Measurements from ENCODE around the gene DOCK1.
A peak's percentile ranks its signal among the peaks of the same experiment; 100 is the strongest.

DOCK1 gene

GRCh38 chr10:127207081-127207480 is 301.9 kb downstream of the DOCK1 start:
- TF ChIP-seq CTCF (IDR thresholded peaks at IDR 0.05; ENCODE audit: low read depth, low read length) = no peak
- H3K4me3 ChIP-seq (ENCODE audit: low read depth, low read length) = no peak overlapping the region
- in situ Hi-C loops (cut with HindIII; ENCODE audit: low sequenced_read_pairs) = no loop called here
- DNase-seq (ENCODE audit: low read depth, low spot score) = no peak

- no peak for DNase-seq (ENCODE audit: low read depth, low spot score)
- no peak for TF ChIP-seq CTCF (IDR thresholded peaks at IDR 0.05; ENCODE audit: low read depth, low read length)
- in situ Hi-C loops (cut with HindIII; ENCODE audit: low sequenced_read_pairs) = no loop called here
- H3K4me3 ChIP-seq (ENCODE audit: low read depth, low read length) = no peak overlapping the region
Observed at GRCh38 chr10:127210936-127211466, 305.8 kb downstream of the DOCK1 start.

- in situ Hi-C loops (cut with HindIII; ENCODE audit: low sequenced_read_pairs) = no loop called here
- peak; percentile 34 for DNase-seq (ENCODE audit: low read depth, low spot score)
- no peak overlapping the region for H3K4me3 ChIP-seq (ENCODE audit: low read depth, low read length)
- TF ChIP-seq CTCF (IDR thresholded peaks at IDR 0.05; ENCODE audit: low read depth, low read length) = no peak
Observed at GRCh38 chr10:127215866-127216265, 310.6 kb downstream of the DOCK1 start.

GRCh38 chr10:127216274-127216673 is 311.0 kb downstream of the DOCK1 start:
- DNase-seq (ENCODE audit: low read depth, low spot score) = peak; percentile 17
- H3K4me3 ChIP-seq (ENCODE audit: low read depth, low read length) = no peak overlapping the region
- in situ Hi-C loops (cut with HindIII; ENCODE audit: low sequenced_read_pairs) = no loop called here
- no peak for TF ChIP-seq CTCF (IDR thresholded peaks at IDR 0.05; ENCODE audit: low read depth, low read length)

- in situ Hi-C loops (cut with HindIII; ENCODE audit: low sequenced_read_pairs) = no loop called here
- TF ChIP-seq CTCF (IDR thresholded peaks at IDR 0.05; ENCODE audit: low read depth, low read length) = no peak
- H3K4me3 ChIP-seq (ENCODE audit: low read depth, low read length) = no peak overlapping the region
- DNase-seq (ENCODE audit: low read depth, low spot score) = peak; percentile 35
Observed at GRCh38 chr10:127216786-127217185, 311.6 kb downstream of the DOCK1 start.

- DNase-seq (ENCODE audit: low read depth, low spot score) = no peak
- no peak overlapping the region for H3K4me3 ChIP-seq (ENCODE audit: low read depth, low read length)
- TF ChIP-seq CTCF (IDR thresholded peaks at IDR 0.05; ENCODE audit: low read depth, low read length) = no peak
- in situ Hi-C loops (cut with HindIII; ENCODE audit: low sequenced_read_pairs) = no loop called here
Observed at GRCh38 chr10:127218658-127219057, 313.4 kb downstream of the DOCK1 start.

- TF ChIP-seq CTCF (IDR thresholded peaks at IDR 0.05; ENCODE audit: low read depth, low read length) = no peak
- no peak overlapping the region for H3K4me3 ChIP-seq (ENCODE audit: low read depth, low read length)
- no peak for DNase-seq (ENCODE audit: low read depth, low spot score)
- in situ Hi-C loops (cut with HindIII; ENCODE audit: low sequenced_read_pairs) = no loop called here
Observed at GRCh38 chr10:127221281-127221680, 316.1 kb downstream of the DOCK1 start.
